PC-3 (cell line): Measurements from ENCODE around the gene CNIH1.

Experiments used
- EZH2phosphoT487 ChIP-seq: fragments of 300-600 bp; sonication (generic); IDR thresholded peaks from 2 replicates; pipeline ENCODE4 v1.6.1; 2018; ENCODE audit warnings: mild to moderate bottlenecking, antibody characterized with exemption, low read length, borderline replicate concordance
- TF ChIP-seq, protein P1 (sequence below): fragments of 300-600 bp; sonication (generic); conservative IDR thresholded peaks from 2 replicates; pipeline ENCODE4 v1.5.1; 2017; ENCODE audit warnings: antibody characterized with exemption, low read depth, mild to moderate bottlenecking, low read length

DNA sequence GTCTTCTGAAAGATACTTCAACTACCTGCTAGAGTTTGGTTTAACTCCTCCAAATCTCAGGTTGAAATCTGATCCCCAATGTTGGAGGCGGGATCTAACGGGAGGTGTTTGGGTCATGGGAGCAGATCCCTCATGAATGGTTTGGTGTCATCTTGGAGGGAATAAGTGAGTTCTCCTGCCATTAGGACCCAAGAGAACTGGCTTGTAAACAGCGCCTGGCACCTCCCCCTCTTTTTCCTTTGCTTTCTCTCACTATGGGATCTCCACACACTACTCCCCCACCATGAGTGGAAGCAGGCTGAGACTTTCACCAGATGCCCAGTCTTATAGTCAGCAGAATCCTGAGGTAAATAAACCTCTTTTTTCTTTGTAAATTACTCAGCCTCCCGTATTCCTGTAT is 2.5 kb downstream of the CNIH1 start:
- TF ChIP-seq, protein P1, sequence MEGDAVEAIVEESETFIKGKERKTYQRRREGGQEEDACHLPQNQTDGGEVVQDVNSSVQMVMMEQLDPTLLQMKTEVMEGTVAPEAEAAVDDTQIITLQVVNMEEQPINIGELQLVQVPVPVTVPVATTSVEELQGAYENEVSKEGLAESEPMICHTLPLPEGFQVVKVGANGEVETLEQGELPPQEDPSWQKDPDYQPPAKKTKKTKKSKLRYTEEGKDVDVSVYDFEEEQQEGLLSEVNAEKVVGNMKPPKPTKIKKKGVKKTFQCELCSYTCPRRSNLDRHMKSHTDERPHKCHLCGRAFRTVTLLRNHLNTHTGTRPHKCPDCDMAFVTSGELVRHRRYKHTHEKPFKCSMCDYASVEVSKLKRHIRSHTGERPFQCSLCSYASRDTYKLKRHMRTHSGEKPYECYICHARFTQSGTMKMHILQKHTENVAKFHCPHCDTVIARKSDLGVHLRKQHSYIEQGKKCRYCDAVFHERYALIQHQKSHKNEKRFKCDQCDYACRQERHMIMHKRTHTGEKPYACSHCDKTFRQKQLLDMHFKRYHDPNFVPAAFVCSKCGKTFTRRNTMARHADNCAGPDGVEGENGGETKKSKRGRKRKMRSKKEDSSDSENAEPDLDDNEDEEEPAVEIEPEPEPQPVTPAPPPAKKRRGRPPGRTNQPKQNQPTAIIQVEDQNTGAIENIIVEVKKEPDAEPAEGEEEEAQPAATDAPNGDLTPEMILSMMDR, result no peak
- TF ChIP-seq EZH2phosphoT487, result no peak
